Fibroblast of lung (primary cell): ENCODE measurements around the gene TEC.

Experiments used
- CTCF ChIP-seq, 2 donors: IDR thresholded peaks in 1 of 2; conservative IDR thresholded peaks in 1 of 2; 1 replicate in 1 of 2; 2 replicates in 1 of 2; pipeline ENCODE4 v1.5.1; 2011 to 2012; ENCODE audit warnings: low read length in 2 of 2, control low read depth in 1 of 2, inconsistent platforms in 1 of 2, low read depth in 1 of 2, mild to moderate bottlenecking in 1 of 2
- EZH2 ChIP-seq: IDR thresholded peaks from 2 replicates; pipeline ENCODE4 v1.5.1; 2012; ENCODE audit warnings: low read length, control low read depth, mild to moderate bottlenecking; ENCODE audit errors: missing control alignments

DNA sequence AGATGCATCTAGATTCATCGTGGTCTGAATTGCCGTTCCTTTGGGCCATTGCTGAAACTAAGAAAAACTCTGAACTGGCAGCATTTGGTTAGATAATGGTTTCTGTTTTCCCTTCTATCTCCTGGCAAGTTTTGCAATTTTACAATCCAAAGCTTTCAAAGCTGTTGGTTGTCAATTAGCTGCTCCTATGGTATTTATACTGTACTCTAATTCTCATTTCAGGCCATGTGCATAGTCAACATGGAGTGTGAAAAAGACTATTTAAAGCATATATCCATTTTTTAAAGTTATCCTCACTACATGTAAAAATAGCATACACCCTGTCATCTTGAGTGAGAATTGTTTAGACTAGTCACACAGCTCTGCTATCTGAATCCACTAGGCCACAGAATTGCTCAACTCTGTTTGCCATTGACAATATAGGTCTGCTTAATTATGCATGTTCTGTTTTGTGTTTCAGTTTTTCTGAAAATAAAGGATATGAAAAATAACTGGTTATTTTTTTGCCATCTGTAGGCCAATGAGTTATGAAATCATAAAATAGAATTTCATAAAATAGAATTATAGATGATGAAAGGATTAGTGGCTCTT lies 27.7 kb upstream of the TEC start:
- TF ChIP-seq CTCF (conservative IDR thresholded peaks at IDR 0.05 in 1 of 2, IDR thresholded peaks at IDR 0.05 in 1 of 2; ENCODE audit: low read depth in 1 of 2, low read length in 2 of 2) (no peak), EZH2 (no peak)
